ENCODE results near the gene CAMSAP3.
A peak's percentile ranks its signal among the peaks of the same experiment; 100 is the strongest.

GRCh38 chr19:7629347-7630054, 33.8 kb downstream of the CAMSAP3 start, which contains the start of the genes PET100 and XAB2:
- TF ChIP-seq CTCF (IDR thresholded peaks at IDR 0.05) (no peak), POLR2AphosphoS5 (IDR thresholded peaks at IDR 0.05) (peak; percentile 85 to 97 (median 87)), POLR2A (IDR thresholded peaks at IDR 0.05) (peak; percentile 35)
